KOPT-K1 (cell line): Measurements from ENCODE around the gene OSBPL5.

Experiments
- H3K27ac ChIP-seq: fragments of 200-600 bp; sonication (generic); 2 replicates; pipeline ENCODE4 v1.5.1; 2016; ENCODE audit warnings: antibody characterized with exemption, mild to moderate bottlenecking, low read depth, low read length; ENCODE audit not compliant: poor library complexity, severe bottlenecking
- H3K36me3 ChIP-seq: fragments of 200-600 bp; sonication (generic); 2 replicates; pipeline ENCODE4 v1.5.1; 2017; ENCODE audit warnings: antibody characterized with exemption, mild to moderate bottlenecking, low read length, moderate library complexity; ENCODE audit not compliant: insufficient read depth
- H3K9me3 ChIP-seq: fragments of 200-600 bp; sonication (generic); 2 replicates; pipeline ENCODE4 v1.5.1; 2017; ENCODE audit warnings: antibody characterized with exemption, low read length, mild to moderate bottlenecking; ENCODE audit not compliant: insufficient read depth, poor library complexity, severe bottlenecking

The OSBPL5 gene

DNA sequence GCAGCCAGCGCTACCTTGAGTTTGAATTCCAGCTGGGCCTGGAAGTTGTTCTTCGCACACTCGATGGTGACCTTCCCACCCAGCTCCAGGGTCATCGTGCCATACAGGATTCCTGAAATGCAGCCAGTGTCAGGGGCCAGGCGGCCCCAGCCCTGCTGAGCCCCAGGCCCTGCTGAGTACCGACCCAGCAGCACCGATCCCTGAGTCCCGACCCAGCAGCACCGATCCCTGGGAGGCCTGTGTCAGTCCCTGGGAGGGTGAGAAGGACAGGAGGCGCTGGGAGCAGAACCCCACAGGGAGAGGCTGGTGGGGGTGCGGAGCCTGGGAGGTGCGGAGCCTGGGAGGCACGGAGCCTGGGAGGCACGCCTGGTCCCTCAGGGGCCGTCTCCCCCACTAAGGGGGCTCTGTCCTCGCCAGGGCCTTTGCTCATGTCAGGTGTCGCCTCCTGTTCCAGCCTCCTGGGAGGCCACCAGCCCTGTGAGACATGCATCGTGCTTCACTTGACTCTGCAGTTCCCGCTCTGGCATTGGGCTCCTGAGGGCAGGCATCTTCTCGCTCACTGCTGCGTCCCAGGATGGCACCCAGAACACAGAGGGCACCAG, 70.8 kb downstream of the OSBPL5 start:
- H3K9me3 ChIP-seq: no peaks in the 10 kb centered on the region
- no peak overlapping the region for H3K27ac ChIP-seq
- peaks cover 89% of the 10 kb centered on the region for H3K36me3 ChIP-seq

- no peaks in the 10 kb centered on the region for H3K9me3 ChIP-seq
- H3K36me3 ChIP-seq: peaks cover 89% of the 10 kb centered on the region
- H3K27ac ChIP-seq: no peak overlapping the region
Measured at GRCh38 chr11:3093281-3094191, 71.6 kb downstream of the OSBPL5 start.

DNA sequence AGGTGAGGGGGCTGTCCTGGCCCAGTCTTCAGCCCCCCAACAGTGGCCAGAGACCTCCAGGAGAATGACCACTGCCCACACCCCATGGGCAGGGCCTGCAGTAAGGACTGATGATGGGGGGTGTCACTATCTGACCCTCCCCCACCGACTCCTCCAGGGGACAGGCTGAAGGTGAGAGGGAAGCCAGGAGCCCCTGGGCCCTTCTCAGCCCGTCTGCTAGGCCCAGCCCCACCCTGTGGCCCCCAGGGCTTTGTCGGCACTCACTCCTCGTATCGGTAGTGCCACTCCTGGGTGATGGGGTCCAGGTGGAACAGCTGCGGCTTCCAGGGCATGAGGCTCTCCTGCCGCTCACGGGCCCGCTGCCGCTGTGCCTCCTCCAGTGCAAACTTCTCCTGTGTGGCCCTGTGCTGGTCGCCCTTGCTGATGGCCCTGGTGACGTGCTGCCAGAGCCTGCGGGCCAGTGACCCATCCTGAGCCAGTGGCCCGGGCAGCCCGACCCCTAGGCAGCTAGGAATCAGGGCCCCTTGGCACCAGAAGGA, 72.4 kb downstream of the OSBPL5 start:
- no peak overlapping the region for H3K27ac ChIP-seq
- peaks cover 98% of the 10 kb centered on the region for H3K36me3 ChIP-seq
- H3K9me3 ChIP-seq: no peaks in the 10 kb centered on the region

DNA sequence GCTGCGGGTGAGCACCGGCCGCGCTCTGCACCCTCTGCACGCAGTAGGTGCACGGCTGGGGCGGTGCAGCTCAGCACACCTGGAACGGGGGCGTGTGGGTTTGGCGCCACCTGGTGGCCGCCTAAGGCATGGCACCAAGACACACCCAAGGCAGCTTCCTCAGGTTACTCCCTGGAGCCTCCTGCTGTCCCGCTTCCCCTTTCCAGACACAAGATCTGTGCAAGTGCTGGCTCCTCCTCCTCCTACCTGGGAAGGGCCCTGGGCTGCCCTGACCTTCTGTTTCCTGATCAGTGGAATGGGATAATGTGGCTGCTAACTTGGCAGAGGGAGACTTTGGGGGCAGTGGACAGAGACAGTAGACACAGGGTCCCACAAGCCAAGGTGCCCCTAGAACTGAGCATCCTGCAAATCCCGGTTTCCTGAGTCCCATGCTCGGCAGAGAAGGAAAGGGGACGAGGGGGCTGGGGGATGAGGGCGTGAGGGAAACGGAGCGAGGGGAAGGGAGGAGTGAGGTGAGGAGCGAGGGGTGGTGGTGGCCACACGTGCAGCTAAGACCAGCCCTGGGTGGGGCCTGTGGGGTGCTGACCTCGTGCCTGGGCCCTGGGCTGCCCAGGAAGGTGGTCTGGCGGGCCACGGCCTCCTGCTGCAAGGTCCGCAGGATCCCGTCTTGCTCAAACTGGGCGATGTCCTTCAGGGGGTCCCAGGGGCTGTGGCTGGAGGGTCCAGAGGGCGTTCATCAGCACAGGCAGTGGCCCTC, 73.1 kb downstream of the OSBPL5 start:
- H3K27ac ChIP-seq: no peak overlapping the region
- no peaks in the 10 kb centered on the region for H3K9me3 ChIP-seq
- peaks cover 93% of the 10 kb centered on the region for H3K36me3 ChIP-seq

DNA sequence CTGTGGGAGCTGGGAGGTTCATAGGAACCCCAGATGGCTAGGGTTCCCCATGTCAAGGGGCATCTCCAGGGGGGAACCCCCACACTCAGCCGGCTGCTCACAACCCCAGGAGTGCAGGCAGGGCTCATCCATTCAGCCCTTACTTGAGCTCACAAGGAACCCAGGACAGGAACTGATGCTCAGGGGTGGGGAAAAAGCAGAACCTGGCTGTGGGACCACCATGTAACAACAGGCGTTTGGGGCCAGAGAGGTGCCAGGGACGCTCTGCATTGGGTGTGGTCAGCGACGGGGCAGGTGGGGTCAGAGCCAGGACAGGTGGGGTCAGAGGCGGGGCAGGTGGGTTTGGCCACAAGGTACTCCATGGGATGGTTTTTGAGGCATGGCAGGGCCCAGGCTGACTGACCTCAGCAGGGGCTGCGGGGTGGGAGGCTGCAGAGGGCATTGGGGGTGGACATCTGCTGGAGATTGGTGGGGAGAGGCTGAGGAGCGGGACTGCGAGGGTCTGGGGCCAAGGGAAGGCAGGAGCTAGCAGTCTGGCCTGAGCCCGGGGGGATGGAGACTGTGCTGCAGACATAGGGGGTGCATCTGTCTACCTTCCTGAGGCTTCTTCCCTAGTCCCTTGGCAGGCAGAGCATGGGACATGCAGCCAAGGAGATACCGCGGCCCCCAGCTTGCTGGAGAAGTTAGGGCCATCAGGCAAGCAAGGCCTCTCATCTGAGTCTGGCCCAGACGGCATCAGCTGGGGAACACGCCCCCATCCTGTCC, 73.8 kb downstream of the OSBPL5 start:
- Histone ChIP-seq H3K36me3 (peaks cover 87% of the 10 kb centered on the region), H3K9me3 (no peaks in the 10 kb centered on the region), H3K27ac (no peak overlapping the region)

GRCh38 chr11:3090096-3090901, 74.8 kb downstream of the OSBPL5 start:
- H3K36me3 ChIP-seq: peaks cover 77% of the 10 kb centered on the region
- H3K9me3 ChIP-seq: no peaks in the 10 kb centered on the region
- no peak overlapping the region for H3K27ac ChIP-seq

DNA sequence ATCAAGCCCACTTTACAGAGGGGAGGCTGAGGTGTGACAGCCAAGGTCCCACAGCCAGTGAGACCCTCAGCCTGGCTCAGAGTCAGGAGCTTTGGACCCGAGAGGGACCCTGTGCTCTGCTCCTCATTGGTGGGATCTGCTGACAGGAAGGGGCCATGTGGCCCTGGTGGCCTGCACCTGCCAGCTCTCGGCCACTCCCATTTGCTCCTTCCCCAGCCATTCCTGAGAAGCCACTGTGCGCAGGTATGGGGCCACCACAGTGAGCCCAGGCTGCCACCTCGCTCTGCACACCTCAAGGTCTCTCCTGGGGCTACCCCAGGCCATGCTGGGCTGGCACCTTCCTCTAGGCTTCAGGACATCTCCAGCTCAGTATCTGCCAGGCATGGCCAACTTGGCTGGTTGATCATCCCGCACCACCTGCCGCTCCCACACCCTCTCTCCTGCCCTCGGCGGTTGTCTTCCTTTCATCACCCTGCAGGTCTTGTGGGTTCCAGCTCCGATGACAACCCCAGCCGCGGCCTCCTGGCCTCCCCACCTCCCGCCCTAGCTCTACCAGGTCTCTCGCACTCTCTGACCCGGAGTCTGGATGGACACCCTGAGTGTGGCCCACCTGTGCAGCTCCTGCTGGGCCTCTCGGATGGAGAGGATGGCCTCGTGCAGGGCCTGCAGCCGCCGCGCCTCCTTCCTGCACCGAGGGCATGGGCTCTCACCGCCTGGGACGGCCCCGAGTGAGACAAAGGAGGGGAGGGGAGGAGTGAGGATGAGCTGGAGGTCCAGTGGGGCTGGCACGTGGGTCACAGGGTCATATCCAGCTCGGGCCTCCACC, 75.7 kb downstream of the OSBPL5 start:
- Histone ChIP-seq H3K9me3 (no peaks in the 10 kb centered on the region), H3K36me3 (peaks cover 69% of the 10 kb centered on the region), H3K27ac (no peak overlapping the region)

- Histone ChIP-seq H3K27ac (no peak overlapping the region), H3K36me3 (peaks cover 62% of the 10 kb centered on the region), H3K9me3 (no peaks in the 10 kb centered on the region)
Measured at GRCh38 chr11:3088806-3089205, 76.3 kb downstream of the OSBPL5 start.

DNA sequence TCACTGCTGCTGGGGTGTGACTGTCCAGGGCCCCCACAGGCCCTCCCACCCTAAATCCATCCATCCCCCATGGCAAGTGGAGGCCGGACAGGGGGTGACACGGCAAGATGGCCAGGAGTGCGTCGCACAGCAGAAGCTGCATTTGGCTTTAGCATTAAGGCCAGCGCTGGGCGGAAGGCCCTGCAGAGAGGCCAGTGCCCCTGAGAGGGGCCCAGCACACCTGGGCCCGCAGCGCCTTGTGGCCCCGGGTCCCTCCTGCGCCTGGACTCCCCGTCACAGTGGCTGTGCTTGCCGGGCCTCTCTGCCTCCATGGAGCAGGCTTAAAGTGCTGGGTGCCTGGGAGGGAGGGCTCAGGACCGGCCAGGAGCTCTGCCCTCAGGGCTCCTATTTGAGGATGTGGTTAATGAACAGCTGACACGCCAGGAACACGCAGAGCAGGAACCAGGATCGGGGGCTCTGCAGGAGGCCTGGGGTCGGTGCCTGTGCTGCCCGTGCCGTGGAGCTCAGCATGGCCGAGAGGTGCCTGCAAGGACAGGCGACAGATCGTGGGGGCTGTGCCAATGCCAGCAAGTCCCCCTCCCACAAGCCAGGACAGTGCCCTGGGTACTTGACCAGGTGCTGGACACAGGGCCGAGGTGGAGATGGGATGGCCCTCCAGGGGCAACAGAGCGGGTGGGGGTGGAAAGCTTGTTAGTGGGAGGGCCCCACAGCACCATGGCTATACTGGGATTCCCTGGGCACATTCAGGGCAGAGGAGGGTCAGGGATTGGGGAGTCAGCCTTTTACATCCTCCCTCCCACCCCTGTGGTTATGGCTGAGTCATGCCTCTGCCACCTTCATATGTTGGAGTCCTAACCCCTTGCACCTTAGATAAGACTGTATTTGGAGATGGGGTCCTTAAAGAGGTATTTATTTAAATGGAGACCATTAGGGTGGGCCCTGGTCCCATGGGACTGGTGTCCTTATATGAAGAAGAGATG, 77.0 kb downstream of the OSBPL5 start:
- Histone ChIP-seq H3K9me3 (no peaks in the 10 kb centered on the region), H3K36me3 (peaks cover 55% of the 10 kb centered on the region), H3K27ac (no peak overlapping the region)

GRCh38 chr11:3087373-3087772, 77.7 kb downstream of the OSBPL5 start:
- H3K9me3 ChIP-seq: no peaks in the 10 kb centered on the region
- H3K27ac ChIP-seq: no peak overlapping the region
- H3K36me3 ChIP-seq: peaks cover 48% of the 10 kb centered on the region

DNA sequence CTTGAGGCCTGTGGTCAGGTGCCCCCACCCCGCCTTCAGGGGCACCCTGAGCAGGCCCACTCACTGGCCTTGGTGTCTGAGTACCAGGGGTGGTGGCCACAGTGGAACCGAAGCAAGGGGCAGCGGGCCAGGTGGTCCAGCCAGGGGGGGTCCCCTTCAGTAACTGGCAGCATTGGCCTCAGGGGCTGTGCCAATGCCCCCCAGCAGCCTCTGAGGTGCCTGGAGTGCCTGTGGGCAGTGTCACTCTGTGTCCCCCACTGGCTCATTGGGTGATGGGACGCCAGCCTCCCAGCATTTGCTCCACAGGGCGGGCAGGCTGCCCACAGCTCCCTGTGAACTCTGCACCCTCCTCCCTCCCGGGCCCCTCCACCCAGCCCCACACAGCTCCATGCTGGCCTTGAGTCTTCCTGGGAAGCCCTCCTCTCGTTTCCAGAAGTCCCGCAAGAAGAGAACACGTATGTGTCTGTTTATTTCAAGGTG, 78.4 kb downstream of the OSBPL5 start:
- Histone ChIP-seq H3K9me3 (no peaks in the 10 kb centered on the region), H3K27ac (no peak overlapping the region), H3K36me3 (peaks cover 41% of the 10 kb centered on the region)

- Histone ChIP-seq H3K27ac (no peak overlapping the region), H3K36me3 (peaks cover 35% of the 10 kb centered on the region), H3K9me3 (no peaks in the 10 kb centered on the region)
Measured at GRCh38 chr11:3086114-3086513, 79.0 kb downstream of the OSBPL5 start.
